Measurements from ENCODE around the gene GOSR1. TPM values are rescaled to one million over a fixed set of nuclear protein-coding genes. Genes with fewer than 3 reads are reported as not detected.
"Not testable (repeated sequence)": the region's sequence is repeated elsewhere in the genome, so short reads cannot be mapped to it uniquely, and the experiment has no call there.

The GOSR1 gene
- total RNA-seq = 31.4 TPM

GRCh38 chr17:30477083-30477773 is at the start of gene GOSR1:
GOSR1 (plus strand) TSS chr17:30477408; CDS start chr17:30477434, 26 bp downstream.
- peak; percentile 98 for ATAC-seq

GRCh38 chr17:30427611-30428010 is 49.6 kb upstream of the GOSR1 start:
- no peak for ATAC-seq

GRCh38 chr17:30429155-30429554 is 48.1 kb upstream of the GOSR1 start:
- ATAC-seq = no peak

- peak; percentile 97 for ATAC-seq
Observed at GRCh38 chr17:30433514-30433913, 43.7 kb upstream of the GOSR1 start.

- no peak for ATAC-seq
Observed at GRCh38 chr17:30436729-30437128, 40.5 kb upstream of the GOSR1 start.

GRCh38 chr17:30443721-30444120 is 33.5 kb upstream of the GOSR1 start:
- ATAC-seq = no peak

GRCh38 chr17:30446640-30447039 is 30.6 kb upstream of the GOSR1 start:
- ATAC-seq = not testable (repeated sequence)

- no peak for ATAC-seq
Observed at GRCh38 chr17:30449480-30449879, 27.7 kb upstream of the GOSR1 start.

- no peak for ATAC-seq
Observed at GRCh38 chr17:30450125-30451027, 26.8 kb upstream of the GOSR1 start.

GRCh38 chr17:30454635-30455034 is 22.6 kb upstream of the GOSR1 start:
- ATAC-seq = no peak

- ATAC-seq = no peak
Observed at GRCh38 chr17:30458371-30458770, 18.8 kb upstream of the GOSR1 start.

GRCh38 chr17:30458797-30459413 is 18.3 kb upstream of the GOSR1 start:
- not testable (repeated sequence) for ATAC-seq

- ATAC-seq = no peak
Observed at GRCh38 chr17:30468465-30468864, 8.7 kb upstream of the GOSR1 start.

GRCh38 chr17:30472238-30472890 is 4.8 kb upstream of the GOSR1 start:
- ATAC-seq = no peak

GRCh38 chr17:30475206-30475605 is 2.0 kb upstream of the GOSR1 start:
- ATAC-seq = no peak

GRCh38 chr17:30476726-30477082 is 504 bp upstream of the GOSR1 start:
- peak; percentile 6 for ATAC-seq

- peak; percentile 12 for ATAC-seq
Observed at GRCh38 chr17:30477774-30478115, 537 bp downstream of the GOSR1 start.

GRCh38 chr17:30482555-30482954 is 5.3 kb downstream of the GOSR1 start:
- ATAC-seq = no peak

- ATAC-seq = no peak
Observed at GRCh38 chr17:30483159-30483558, 6.0 kb downstream of the GOSR1 start.

GRCh38 chr17:30493780-30494179 is 16.6 kb downstream of the GOSR1 start:
- ATAC-seq = no peak

GRCh38 chr17:30495586-30495985 is 18.4 kb downstream of the GOSR1 start:
- ATAC-seq = no peak

GRCh38 chr17:30503558-30503957 is 26.4 kb downstream of the GOSR1 start:
- ATAC-seq = no peak

- ATAC-seq = no peak
Observed at GRCh38 chr17:30505868-30506417, 28.7 kb downstream of the GOSR1 start.
